Superior temporal gyrus (tissue), 1 donor: ENCODE results near the gene CHRM5.
"Not testable (repeated sequence)": the region's sequence is repeated elsewhere in the genome, so short reads cannot be mapped to it uniquely, and the experiment has no call there.

Source experiments
- DNase-seq: peaks from one replicate; pipeline ENCODE4 v3.0.0-alpha.2; 2016; ENCODE audit errors: extremely low spot score

The CHRM5 gene

DNA sequence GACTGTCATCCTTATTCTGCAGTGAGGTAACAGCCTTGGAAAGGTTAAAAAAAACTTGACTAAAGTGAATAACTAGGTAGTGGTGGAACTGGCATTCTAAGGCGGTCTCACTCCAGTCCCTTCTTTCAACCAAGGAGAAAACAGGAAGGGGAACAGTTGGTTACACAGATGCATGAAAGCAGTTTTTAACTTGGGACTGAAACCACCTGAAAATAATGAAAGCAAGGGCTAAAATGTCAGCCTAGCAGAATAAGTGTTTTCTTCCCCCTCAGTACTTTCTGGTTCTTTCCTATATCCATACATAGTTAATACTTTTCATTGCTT lies 71.5 kb downstream of the CHRM5 start:
- no peak for DNase-seq

DNA sequence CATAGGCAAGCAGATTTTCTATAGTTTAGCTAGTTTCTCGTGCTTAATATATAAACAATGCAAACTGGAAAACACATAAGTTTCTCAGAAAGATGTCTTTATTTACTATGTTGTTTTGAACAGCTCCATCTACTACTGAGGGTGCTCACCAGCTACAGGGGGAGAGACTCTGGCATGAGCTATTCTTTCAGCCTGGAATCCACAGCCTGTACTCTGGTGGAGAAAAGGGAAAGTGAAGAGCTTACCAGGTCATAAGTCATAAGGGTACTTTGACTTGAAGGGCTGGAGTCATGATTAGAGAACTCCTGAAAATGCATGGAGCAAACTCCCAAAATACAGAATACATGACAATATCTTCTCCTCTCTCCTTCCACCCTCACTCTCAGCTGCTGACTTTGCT lies 75.1 kb downstream of the CHRM5 start:
- DNase-seq: no peak

DNA sequence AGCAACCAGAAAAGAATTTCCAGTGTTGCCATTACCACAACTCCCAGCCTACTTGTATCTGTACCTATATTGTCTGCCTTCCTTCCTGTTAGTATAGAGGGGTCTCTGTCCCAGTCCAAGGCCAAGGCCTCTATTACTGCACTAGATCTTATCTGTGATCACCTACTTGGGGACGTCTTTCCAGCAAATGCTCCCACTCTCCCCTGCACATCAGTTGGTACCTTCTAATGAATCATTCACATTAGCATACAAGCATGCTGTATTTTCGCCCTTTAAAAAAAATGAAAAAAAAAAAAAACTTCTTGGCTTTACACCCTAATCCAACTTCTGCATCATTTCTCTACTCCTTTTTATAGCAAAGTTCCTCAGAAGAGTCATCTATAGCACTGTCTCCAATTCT lies 75.5 kb downstream of the CHRM5 start:
- no peak for DNase-seq

DNA sequence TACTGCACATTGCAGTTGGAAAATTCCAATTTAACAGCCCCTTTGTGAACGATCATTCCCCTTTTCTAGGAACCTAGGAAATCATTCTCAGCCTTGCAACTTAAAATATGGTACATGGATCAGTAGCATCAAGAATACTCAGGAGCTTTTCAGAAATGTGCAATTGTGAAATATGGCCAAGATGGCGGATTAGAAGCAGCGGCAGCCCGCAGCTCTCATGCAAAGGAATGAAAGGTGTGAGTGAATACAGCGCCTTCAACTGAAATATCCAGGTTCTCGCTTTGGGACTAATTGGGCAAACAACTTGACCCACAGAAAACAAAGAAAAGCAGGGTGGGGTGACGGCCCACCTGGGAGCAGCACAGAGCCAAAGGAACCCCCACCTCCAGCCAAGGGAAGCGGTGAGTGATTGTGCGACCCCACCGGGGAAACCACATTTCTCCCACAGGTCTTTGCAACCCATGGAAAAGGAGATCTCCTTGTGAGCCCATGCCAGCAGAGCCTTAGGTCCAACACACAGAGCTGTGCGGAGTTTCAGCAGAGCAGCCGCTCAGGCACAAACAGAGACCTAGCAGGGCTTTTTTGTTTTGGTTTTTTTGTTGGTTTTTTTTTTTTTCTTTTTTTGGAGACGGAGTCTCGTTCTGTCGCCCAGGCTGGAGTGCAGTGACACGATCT lies 78.3 kb downstream of the CHRM5 start:
- no peak for DNase-seq

DNA sequence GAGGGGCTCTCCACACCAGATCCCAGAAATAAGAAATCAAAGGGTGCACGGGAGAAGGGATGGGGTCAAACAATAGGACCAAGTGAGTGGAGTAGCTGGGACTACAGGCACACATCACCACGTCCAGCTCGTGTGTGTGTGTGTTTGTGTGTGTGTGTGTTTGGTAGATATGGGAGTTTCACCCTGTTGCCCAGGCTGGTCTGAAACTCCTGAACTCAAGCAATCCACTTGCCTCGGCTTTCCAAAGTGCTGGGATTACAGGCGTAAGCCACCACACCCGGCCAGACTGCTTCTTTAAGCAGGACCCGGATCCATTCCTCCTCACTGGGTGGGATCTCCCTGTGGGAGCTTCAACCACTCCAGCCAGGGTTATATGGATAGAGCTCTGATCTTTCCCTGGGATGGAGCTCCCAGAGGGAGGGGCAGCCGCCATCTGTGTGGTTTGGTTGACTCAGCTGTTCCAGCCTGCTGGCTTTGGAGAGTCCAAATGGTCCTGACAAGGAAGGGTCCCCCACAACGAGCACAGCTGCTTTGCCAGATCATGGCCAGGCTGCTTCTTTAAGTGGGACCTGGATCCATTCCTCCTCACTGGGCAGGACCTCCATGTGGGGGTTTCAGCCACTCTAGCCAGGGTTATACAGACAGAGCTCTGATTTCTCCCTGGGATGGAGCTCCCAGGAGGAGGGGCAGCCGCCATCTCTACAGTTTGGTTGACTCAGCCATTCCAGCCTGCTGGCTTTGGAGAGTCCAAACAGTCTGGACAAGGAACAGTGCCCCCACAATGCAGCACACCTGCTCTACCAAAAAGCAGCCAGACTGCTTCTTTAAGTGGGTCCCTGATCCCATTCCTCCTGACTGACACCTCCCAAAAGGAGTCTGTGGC lies 79.8 kb downstream of the CHRM5 start:
- DNase-seq: no peak

DNA sequence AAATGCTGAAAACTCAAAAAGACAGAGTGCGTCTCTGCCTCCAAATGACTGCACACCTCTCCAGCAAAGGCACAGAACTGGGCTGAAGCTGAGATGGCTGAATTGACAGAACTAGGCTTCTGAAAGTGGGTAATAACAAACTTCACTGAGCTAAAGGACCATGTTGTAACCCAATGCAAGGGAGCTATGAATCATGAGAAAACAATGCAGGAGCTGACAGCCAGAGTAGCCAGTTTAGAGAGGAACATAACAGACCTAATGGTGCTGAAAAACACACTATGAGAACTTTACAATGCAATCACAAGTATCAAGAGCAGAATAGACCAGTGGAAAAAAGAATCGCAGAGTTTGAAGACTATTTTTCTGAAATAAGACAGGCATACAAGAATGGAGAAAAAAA lies 80.8 kb downstream of the CHRM5 start:
- DNase-seq: no peak

DNA sequence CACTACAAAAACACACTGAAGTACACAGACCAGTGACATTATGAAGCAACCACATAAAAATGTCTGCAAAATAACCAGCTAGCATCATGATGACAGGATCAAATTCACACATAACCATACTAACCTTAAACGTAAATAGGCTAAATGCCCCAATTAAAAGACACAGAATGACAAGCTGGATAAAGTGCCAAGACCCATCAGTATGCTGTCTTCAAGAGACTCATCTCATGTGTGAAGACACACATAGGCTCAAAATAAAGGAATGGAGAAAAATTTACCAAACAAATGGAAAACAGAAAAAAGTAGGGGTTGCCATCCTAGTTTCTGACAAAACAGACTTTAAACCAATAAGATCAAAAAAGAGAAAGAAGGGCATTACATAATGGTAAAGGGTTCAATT lies 82.1 kb downstream of the CHRM5 start:
- not testable (repeated sequence) for DNase-seq

DNA sequence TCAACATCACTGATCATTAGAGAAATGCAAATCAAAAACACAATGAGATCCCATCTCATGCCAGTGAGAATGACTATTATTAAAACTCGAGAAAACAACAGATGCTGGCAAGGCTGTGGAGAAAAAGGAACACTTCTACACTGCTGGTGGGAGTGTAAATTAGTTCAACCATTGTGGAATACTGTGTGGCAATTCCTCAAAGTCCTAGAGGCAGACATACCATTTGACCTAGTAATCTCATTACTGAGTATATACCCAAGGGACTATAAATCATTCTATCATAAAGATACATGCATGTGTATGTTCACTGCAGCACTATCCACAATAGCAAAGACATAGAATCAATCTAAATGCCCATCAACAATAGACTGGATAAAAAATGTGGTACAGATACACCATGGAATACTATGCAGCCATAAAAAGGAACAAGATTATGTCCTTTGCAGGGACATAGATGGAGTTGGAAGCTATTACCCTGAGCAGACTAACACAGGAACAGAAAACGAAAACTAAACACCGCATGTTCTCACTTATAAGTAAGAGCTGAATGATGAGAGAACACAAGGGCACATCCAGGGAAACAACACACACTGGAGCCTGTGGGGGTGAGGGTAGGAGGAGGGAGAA lies 85.9 kb downstream of the CHRM5 start:
- no peak for DNase-seq

DNA sequence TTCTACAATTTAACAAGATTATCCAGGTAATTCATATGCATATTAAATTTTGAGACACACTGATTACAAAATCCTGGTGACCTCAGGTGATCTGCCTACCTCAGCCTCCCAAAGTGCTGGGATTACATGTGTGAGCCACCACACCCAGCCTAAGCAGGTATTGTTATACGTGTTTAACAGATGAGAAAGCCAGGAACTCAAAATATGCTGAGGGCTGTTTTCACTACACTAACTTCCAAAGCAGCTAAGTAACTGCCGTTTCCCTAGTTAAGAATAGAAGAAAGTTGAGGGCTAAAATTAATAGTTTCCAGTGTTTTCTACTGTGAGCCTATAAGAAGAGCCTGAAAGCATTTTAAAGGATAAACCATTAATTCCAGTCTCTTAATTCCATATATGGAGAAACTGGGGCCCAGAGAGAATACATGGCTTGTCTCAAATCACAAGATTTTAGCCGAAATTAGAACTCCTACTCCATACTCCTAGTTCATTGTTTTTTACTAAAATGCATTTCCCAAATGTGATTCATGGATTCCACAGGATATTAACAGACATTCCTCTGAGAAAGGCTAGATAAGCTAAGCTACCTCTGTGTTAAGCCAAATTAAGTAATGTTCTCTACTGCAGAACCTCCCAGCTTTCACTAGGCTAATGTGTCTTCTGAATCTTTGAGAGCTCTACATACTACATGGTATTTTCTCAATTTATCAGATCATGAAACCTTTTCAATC lies 87.7 kb downstream of the CHRM5 start:
- no peak for DNase-seq

DNA sequence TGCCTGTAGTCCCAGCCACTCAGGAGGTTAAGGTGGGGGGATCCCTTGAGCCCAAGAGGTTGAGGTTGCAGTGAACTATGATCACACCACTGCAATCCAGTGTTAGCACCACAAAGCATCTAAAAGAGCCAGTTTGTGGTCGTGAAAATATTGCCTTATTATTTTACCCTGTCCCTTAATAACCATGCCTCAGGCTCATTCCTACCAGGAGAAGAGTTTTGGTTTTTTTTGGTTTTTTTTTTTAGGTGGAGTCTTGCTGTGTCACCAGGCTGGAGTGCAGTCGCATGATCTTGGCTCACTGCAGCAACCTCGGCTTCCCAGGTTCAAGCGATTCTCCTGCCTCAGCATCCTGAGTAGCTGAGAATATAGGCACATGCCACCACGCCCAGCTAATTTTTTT lies 88.6 kb downstream of the CHRM5 start:
- no peak for DNase-seq

DNA sequence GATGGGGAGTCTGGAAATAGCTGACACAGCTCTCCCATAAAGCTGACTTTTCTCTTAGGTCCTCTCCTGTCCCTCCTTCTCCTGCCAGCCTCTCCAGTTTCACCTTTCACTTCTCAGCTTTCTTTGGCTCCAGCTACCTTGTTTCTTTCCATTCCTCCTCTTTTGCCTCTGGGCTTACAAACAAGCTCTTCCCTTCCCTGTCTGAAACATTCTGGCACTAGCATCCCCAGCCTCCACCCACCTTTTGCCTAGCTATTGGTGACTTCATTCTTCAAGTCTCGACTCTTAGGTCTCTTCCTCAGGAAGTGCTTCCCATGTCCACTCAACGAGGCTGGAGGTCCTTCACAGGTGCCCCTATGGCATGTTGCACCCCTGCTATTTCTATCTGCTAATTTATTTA lies 91.2 kb downstream of the CHRM5 start:
- DNase-seq: no peak

DNA sequence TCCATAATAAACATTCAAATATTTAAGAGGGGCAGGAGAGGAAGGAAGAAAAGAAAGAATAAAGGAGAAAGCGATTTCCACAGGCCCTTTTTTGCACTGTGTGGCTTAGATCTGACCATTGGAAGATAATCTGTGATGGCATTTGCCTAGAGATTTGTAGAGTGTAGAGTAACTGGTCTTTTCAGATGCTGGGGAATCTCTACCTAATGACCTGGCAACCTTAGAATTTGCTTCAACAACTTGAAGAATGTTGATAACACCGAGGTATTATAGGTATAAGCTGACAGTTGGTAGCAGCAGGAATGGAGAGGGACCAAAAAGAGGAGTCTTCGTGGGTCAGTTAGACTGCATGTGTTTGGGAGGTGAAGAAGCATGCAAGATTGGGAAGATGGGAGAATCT lies 91.6 kb downstream of the CHRM5 start:
- DNase-seq: no peak

DNA sequence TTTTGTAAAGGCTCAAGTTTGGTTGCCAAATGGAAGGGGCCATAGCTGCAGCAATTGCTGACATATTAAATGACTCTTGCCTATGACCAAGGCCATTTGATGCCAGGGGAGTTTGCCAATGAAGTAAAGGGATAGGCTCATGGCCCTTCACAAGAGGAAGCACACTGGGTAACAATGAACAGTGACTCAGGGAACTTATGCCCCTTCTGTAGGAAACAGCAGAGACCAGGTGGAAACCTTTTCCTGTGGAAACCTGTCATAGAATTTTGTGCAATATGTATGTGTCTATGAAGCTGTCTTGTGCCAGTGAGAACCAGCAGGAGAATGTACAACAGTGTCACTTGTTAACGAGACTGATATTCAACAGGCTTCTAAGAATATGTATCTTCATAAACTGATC lies 96.1 kb downstream of the CHRM5 start:
- DNase-seq: no peak

DNA sequence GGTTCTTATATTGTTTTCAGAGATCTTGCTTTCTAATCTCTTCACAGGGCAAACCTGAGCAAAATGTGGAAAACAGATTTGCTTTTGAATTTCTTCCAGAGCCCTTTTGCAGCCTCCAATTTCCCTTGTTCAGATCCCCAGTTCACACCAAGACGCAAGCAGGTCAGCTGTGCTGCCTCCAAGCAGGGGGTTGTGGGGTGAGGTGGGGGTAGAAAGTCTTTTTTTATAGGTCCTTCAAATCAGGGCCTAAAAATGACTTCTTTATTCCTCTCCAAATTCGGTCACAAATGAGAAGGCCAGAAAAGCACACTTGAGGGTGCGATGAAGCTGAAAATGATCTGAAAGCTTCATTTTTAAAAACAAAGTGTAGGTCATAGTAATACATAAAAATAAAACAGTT lies 97.0 kb downstream of the CHRM5 start:
- DNase-seq: no peak

DNA sequence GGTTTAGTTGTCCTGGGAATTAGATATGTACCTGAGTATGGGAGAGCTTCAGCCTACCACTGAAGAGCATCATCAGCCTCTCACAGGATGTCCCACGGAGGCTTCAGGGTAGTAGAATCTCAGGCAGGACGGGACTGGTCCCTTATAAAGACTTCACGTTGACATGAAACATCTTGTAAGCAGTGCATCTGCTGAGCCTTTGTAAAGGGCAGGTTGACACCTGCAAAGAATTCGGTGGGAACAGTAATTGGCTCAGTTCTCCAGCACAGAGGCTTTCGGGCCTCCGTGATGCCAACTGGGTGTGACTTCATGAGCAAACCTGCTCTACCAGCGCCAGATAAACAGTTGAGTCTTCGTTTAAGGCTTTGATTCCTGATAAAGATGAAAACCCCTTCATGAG lies 97.6 kb downstream of the CHRM5 start:
- DNase-seq: no peak

DNA sequence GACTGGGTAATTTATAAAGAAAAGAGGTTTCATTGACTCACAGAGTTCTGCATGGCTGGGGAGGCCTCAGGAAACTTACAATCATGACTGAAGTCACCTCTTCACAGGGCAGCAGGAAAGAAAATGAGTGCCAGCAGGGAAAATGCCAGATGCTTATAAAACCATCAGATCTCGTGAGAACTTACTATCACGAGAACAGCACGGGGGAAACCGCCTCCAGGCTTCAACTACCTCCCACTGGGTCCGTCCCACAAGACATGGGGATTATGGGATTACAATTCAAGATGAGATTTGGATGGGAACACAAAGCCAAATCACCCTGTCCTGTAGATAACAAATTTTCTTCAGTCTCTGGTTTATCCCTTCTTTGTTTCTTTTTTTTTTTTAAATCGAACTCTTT lies 101.7 kb downstream of the CHRM5 start:
- DNase-seq: no peak

DNA sequence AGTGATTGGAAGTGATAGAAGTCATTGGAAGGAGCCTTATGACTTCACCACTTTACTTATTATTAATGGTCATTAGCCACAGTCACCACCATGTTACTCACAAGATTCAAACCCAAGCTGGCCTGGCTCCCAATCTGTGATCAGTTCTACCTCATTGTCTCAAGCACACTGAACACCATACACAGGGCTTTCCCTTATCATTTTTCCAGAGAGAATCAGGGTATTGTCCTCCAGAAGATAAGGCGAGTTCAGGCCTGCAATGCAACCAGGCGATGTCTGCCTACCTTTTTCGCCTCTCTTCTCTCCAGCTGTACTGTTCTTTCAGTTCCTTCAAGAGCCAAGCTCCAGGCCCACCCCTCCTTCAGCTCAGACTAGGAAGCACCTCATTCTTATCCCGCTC lies 108.5 kb downstream of the CHRM5 start:
- no peak for DNase-seq

DNA sequence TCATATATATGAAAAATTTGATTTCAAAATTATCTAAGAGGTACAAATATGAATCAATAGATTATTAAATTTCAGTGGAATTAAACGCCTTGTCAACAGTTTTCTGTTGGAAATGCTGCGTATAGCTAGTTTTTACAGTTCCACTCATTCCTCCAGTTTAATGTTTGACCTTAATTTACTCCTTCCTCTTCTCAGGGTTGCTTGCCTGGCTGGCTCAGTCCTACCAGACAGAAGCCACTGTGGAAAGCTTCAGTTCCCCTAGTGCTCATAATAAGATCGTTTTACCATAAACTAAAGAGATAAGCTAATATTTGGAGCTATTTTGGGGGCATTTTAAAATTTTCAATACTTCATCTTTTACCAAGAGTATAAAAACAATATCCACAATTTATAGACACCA lies 110.6 kb downstream of the CHRM5 start:
- DNase-seq: no peak

DNA sequence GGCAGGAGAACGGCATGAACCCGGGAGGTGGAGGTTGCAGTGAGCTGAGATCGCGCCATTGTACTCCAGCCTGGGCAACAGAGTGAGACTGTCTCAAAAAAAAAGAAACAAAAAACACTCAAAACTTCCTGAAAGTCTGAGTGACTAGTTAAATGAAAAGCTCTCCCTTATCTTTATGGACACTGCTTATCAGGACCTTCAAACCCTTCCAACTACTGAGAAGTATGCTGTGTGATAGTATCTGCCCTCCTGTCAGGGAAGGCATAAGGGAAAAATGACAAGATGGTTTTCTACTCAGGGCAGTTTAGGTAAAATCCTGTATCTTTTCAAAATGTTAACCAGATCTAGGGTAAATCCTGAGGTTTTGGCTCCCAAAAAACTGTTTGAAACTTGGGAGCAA lies 111.6 kb downstream of the CHRM5 start:
- no peak for DNase-seq

DNA sequence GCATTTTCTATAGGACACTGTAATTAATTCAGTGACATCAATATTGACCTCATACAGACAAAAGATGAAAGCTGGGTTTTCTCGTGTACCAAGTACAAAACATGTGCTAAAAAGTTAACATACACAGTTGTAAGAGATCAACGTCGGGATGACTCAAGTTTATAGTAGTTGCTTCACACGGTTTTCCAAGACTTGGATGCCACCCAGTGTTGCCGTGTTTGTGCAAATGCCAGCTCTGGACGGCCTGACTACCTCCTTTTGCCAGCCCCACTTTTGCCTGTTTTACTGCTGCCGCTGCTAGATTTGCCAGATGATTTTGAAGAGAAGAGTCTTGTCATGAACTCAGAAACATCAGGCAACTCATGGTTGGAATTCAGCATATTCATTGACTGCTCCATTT lies 115.8 kb downstream of the CHRM5 start:
- DNase-seq: peak; percentile 29

DNA sequence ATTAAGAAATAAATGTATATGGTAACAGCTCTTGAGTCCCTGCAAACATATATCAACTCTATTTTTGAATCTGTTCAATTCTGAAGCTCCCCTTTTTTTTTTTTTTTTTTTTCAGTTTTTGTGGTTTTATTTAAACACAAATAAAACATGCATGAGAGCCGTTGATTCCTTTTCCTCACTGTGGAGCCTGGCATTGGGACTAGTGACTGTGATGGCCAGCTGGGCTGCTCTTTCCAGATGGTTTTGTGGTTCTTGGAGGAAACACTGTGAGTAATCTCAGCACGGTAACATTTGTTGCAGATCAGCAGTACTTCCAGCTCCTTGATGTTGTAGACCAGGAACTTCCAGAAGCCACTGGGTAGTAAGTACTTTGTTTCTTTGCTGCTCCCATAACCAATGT lies 117.4 kb downstream of the CHRM5 start:
- DNase-seq: no peak

DNA sequence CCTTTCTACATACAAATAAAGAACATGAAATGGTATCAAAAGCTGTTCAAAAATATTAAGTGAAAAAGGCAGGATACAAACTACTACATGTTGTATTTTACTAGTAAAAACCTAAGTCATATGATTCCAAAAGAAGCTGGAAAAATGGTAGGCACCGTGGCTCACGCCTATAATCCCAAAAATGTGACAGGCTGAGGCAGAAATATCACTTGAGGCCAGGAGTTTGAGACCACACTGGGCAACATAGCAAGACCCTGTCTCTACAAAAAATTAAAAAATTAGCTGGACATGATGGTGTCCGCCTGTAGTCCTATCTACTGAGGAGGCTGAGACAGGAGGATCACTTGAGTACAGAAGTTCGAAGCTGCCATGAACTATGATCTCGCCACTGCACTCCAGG lies 131.6 kb downstream of the CHRM5 start:
- DNase-seq: no peak
